IMR-90 (cell line): ENCODE measurements around the gene CCDC88C. TPM values are rescaled to one million over a fixed set of nuclear protein-coding genes. Genes with fewer than 3 reads are reported as not detected.

Source experiments
- ATAC-seq: fragments of 200-7000 bp; cut with Tn5 transposase; 2 replicates; pipeline ENCODE4 v1.9.1; 2020; ENCODE audit warnings: low read depth, mild to moderate bottlenecking, moderate library complexity
- BruUV-seq: library from RNA; stranded (reverse); fragments of 400-500 nt; replicated peaks from 2 replicates; lab custom pipeline; 2021; lab: Mats Ljungman, UMichigan
- CTCF ChIA-PET: fragments of 300-600 bp; formaldehyde crosslinking; extraction: SDS; loops from one replicate; lab custom pipeline; 2021; ENCODE audit warnings: antibody characterized with exemption; lab: Yijun Ruan, JAX
- POLR2A ChIA-PET: fragments of 300-600 bp; sonication (Branson Sonifier 250); formaldehyde crosslinking; loops from one replicate; lab custom pipeline; 2022; ENCODE audit warnings: antibody characterized with exemption; ENCODE audit not compliant: unreplicated experiment; lab: Charles Lee
- DNase-seq: peaks from one replicate; pipeline ENCODE4 v3.0.0; 2013
- H2AFZ ChIP-seq: replicated peaks from 2 replicates; pipeline ENCODE3; 2013; ENCODE audit warnings: low read length, mild to moderate bottlenecking; ENCODE audit not compliant: poor library complexity
- H2AK5ac ChIP-seq: 2 replicates; pipeline ENCODE4 v1.6.1; 2013; ENCODE audit warnings: low read depth, low read length, inconsistent platforms
- H2AK9ac ChIP-seq: replicated peaks from 2 replicates; pipeline ENCODE3; 2013; ENCODE audit warnings: mild to moderate bottlenecking, low read depth, low read length, moderate library complexity; ENCODE audit not compliant: poor library complexity
- H2BK120ac ChIP-seq: 2 replicates; pipeline ENCODE4 v1.6.1; 2013; ENCODE audit warnings: low read depth, low read length, inconsistent platforms
- H2BK15ac ChIP-seq: 3 replicates; pipeline ENCODE4 v1.6.1; 2013; ENCODE audit warnings: low read depth, low read length, inconsistent platforms
- H2BK20ac ChIP-seq: 2 replicates; pipeline ENCODE4 v1.6.1; 2013; ENCODE audit warnings: low read depth, mild to moderate bottlenecking, inconsistent platforms, low read length, moderate library complexity
- H2BK5ac ChIP-seq: 2 replicates; pipeline ENCODE4 v1.6.1; 2013; ENCODE audit warnings: mild to moderate bottlenecking, low read depth, low read length, inconsistent platforms; ENCODE audit not compliant: poor library complexity, severe bottlenecking
- H3K14ac ChIP-seq: replicated peaks from 2 replicates; pipeline ENCODE4 v1.6.1; 2013; ENCODE audit warnings: low read depth, low read length, inconsistent platforms
- H3K18ac ChIP-seq: 2 replicates; pipeline ENCODE4 v1.6.1; 2013; ENCODE audit warnings: low read depth, low read length, control low read depth
- H3K23ac ChIP-seq: 2 replicates; pipeline ENCODE4 v1.6.1; 2013; ENCODE audit warnings: low read depth, low read length, inconsistent platforms
- H3K27ac ChIP-seq: 2 replicates; pipeline ENCODE4 v1.5.1; 2013; ENCODE audit warnings: mild to moderate bottlenecking, control low read depth, low read length; ENCODE audit not compliant: insufficient read depth
- H3K27me3 ChIP-seq: 2 replicates; pipeline ENCODE4 v1.6.1; 2013; ENCODE audit warnings: low read length; ENCODE audit not compliant: control insufficient read depth, insufficient read depth
- H3K36me3 ChIP-seq: 2 replicates; pipeline ENCODE4 v1.6.1; 2013; ENCODE audit warnings: low read length, mixed read lengths; ENCODE audit not compliant: control insufficient read depth, insufficient read depth
- H3K4ac ChIP-seq: 2 replicates; pipeline ENCODE4 v1.6.1; 2013; ENCODE audit warnings: low read depth, low read length, inconsistent platforms
- H3K4me1 ChIP-seq: 2 replicates; pipeline ENCODE4 v1.6.1; 2013; ENCODE audit warnings: low read length, mixed read lengths; ENCODE audit not compliant: control insufficient read depth, insufficient read depth
- H3K4me2 ChIP-seq: 2 replicates; pipeline ENCODE4 v1.6.1; 2013; ENCODE audit warnings: low read depth, mild to moderate bottlenecking, control low read depth, low read length, moderate library complexity
- H3K4me3 ChIP-seq: 2 replicates; pipeline ENCODE4 v1.5.1; 2013; ENCODE audit warnings: low read depth, mild to moderate bottlenecking, control low read depth, low read length, moderate library complexity; ENCODE audit not compliant: insufficient read depth
- H3K56ac ChIP-seq: 2 replicates; pipeline ENCODE4 v1.6.1; 2013; ENCODE audit warnings: low read length, inconsistent platforms; ENCODE audit not compliant: insufficient read depth; ENCODE audit errors: extremely low read depth
- H3K79me1 ChIP-seq, 2 experiments: 2 replicates each; pipeline ENCODE4 v1.6.1; 2013; ENCODE audit warnings: low read length in 2 of 2, inconsistent platforms in 1 of 2, low read depth in 1 of 2
- H3K9ac ChIP-seq: 2 replicates; pipeline ENCODE4 v1.6.1; 2013; ENCODE audit warnings: low read depth, low read length, control low read depth
- H3K9me1 ChIP-seq: 2 replicates; pipeline ENCODE4 v1.6.1; 2013; ENCODE audit warnings: low read length, inconsistent platforms; ENCODE audit not compliant: insufficient read depth
- H3K9me3 ChIP-seq: 2 replicates; pipeline ENCODE4 v1.6.1; 2013; ENCODE audit warnings: low read length; ENCODE audit not compliant: control insufficient read depth, insufficient read depth
- H4K20me1 ChIP-seq: 2 replicates; pipeline ENCODE4 v1.6.1; 2013; ENCODE audit warnings: low read length, inconsistent platforms; ENCODE audit not compliant: insufficient read depth
- H4K5ac ChIP-seq: 2 replicates; pipeline ENCODE4 v1.6.1; 2013; ENCODE audit warnings: mild to moderate bottlenecking, low read depth, low read length, control low read depth
- H4K8ac ChIP-seq, 2 experiments: 2 replicates each; pipeline ENCODE4 v1.6.1; 2013; ENCODE audit warnings: low read depth in 2 of 2, low read length in 2 of 2, control low read depth in 1 of 2, inconsistent platforms in 1 of 2
- H4K91ac ChIP-seq: 2 replicates; pipeline ENCODE4 v1.6.1; 2013; ENCODE audit warnings: low read depth, low read length, inconsistent platforms; ENCODE audit not compliant: insufficient read depth
- USF2 ChIP-seq: fragments of 150-350 bp; IDR thresholded peaks from 2 replicates; pipeline ENCODE4 v1.6.1; 2017; ENCODE audit warnings: mild to moderate bottlenecking, antibody characterized with exemption, low read length, low read depth
- WGBS, 2 experiments: methylation state at CpG; one replicate each; pipeline versions ENCODE4 v1.1.5 to v1.1.7; 2013; ENCODE audit warnings: missing lambda C conversion rate in 2 of 2; ENCODE audit not compliant: insufficient read length in 1 of 2; ENCODE audit errors: extremely low coverage in 2 of 2; 5-methylcytosine and 5-hydroxymethylcytosine counted together
- dilution Hi-C: fragments of 300-500 bp; cut with HindIII; formaldehyde crosslinking; loops from one replicate; pipeline ENCODE4 v1.14.3; 2018; ENCODE audit warnings: low sequenced_read_pairs; ENCODE audit not compliant: unreplicated experiment
- in situ Hi-C: fragments of 300-500 bp; cut with MboI; formaldehyde crosslinking; loops from 3 replicates; pipeline ENCODE4 v1.14.3; 2019; ENCODE audit warnings: low sequenced_read_pairs, inconsistent platforms, mixed read lengths
- intact Hi-C: fragments of 100-400 bp; cut with micrococcal nuclease; formaldehyde crosslinking; loops from 2 replicates; pipeline ENCODE4 v1.10.0; 2022
- polyA plus RNA-seq, 3 experiments: library from polyadenylated mRNA; depleted of rRNA; stranded (reverse); fragments of >200 nt; gene quantifications; 2 replicates each; pipeline ENCODE4 v1.2.3, GENCODE V29; 2012; ENCODE audit warnings: low replicate concordance in 1 of 3
- total RNA-seq: library from RNA; depleted of rRNA; stranded (reverse); fragments of >200 nt; gene quantifications from 2 replicates; pipeline ENCODE4 v1.2.3, GENCODE V29; 2012

Gene CCDC88C
- total and polyA plus RNA-seq, 2 of the 4 experiments (the other 2 are of a cell fraction), result 0.17 to 0.18 TPM

GRCh38 chr14:91343051-91343450, 74.6 kb downstream of the CCDC88C start:
- TF ChIP-seq USF2, result no peak
- Histone ChIP-seq H3K4ac (no peak overlapping the region), H2BK15ac (no peak overlapping the region), H3K9me1 (no peaks in the 10 kb centered on the region), H3K27me3 (no peaks in the 10 kb centered on the region; the same call in 1 of the 2 replicates), H4K91ac (no peak overlapping the region), H3K36me3 (no peaks in the 10 kb centered on the region), H3K4me1 (no peaks in the 10 kb centered on the region), H3K56ac (no peak overlapping the region), H3K9me3 (no peaks in the 10 kb centered on the region), H3K14ac (no peak overlapping the region), H2BK5ac (no peak overlapping the region), H2AK5ac (no peak overlapping the region), H3K18ac (no peak overlapping the region), H2BK120ac (no peak overlapping the region), H3K9ac (no peak overlapping the region), H4K8ac (no peak overlapping the region), H4K5ac (no peak overlapping the region), H2BK20ac (no peak overlapping the region), H3K4me2 (no peak overlapping the region), H2AK9ac (no peak overlapping the region), H4K20me1 (no peaks in the 10 kb centered on the region), H3K79me1 (no peaks in the 10 kb centered on the region), H3K23ac (no peak overlapping the region), H3K4me3 (no peak overlapping the region), H3K27ac (no peak overlapping the region), H2AFZ (no peak overlapping the region)
- ATAC-seq (no peak), DNase-seq (no peak)
- ChIA-PET CTCF (interaction anchor here (1.1 kb wide), 1 partner anchor 11 kb away, joined by 3 read pairs; no protein-coding TSS in a partner anchor), POLR2A (no interaction called here)
- dilution Hi-C loops, result no loop called here
- BruUV-seq, result no TSS peak
- whole genome bisulfite sequencing, 2 experiments, result 70% methylated on average over 2 of the region's 11 CpGs; no CpG with 5 or more reads in 1 of the 2 experiments
- intact Hi-C loops, result loop anchor here (5.0 kb wide), 1 partner anchor 544 kb away; no protein-coding TSS in a partner anchor
- in situ Hi-C loops, result no loop called here
